WTC11 (cell line): ENCODE results near the gene ARSA.

Experiments used
- ARID4B ChIP-seq: sonication (generic); formaldehyde crosslinking; IDR thresholded peaks from 2 replicates; pipeline ENCODE4 v1.8.0; 2023; ENCODE audit warnings: missing genetic modification reagents, mild to moderate bottlenecking, borderline replicate concordance
- ATF3 ChIP-seq: sonication (generic); formaldehyde crosslinking; conservative IDR thresholded peaks from 2 replicates; pipeline ENCODE4 v1.8.1; 2022; ENCODE audit warnings: mild to moderate bottlenecking, missing genetic modification reagents
- CTCF ChIP-seq: fragments of 200-600 bp; IDR thresholded peaks from 2 replicates; pipeline ENCODE4 v1.8.0; 2022; ENCODE audit warnings: antibody characterized with exemption
- ERG ChIP-seq: fragments of 250-450 bp; sonication (Bioruptor Pico); IDR thresholded peaks from 2 replicates; pipeline ENCODE4 v1.8.0; 2021; ENCODE audit warnings: mild to moderate bottlenecking
- TEAD1 ChIP-seq: sonication (generic); formaldehyde crosslinking; IDR thresholded peaks from 2 replicates; pipeline ENCODE4 v1.8.0; 2022; ENCODE audit warnings: mild to moderate bottlenecking, missing genetic modification reagents

- TF ChIP-seq CTCF (no peak), ATF3 (CRISPR knock-in tag) (no peak), ARID4B (CRISPR knock-in tag) (no peak), TEAD1 (no peak), ERG (CRISPR knock-in tag) (no peak)
Measured at GRCh38 chr22:50578776-50579310, 49.1 kb downstream of the ARSA start.
